Neural cell (in vitro differentiated cells): ENCODE results near the gene APOM. TPM values are rescaled to one million over a fixed set of nuclear protein-coding genes. Genes with fewer than 3 reads are reported as not detected.

Source experiments
- H2AFZ ChIP-seq: fragments of 200-600, 300-800 bp; sonication (generic), shearing (Covaris generic); 2 replicates; pipeline ENCODE4 v1.6.0; 2014; ENCODE audit warnings: low read depth, mild to moderate bottlenecking, antibody characterized with exemption, low read length, moderate library complexity
- H3F3A ChIP-seq: fragments of 200-600 bp; shearing (Covaris generic); 2 replicates; pipeline ENCODE4 v1.6.1; 2016; ENCODE audit warnings: mild to moderate bottlenecking, moderate library complexity, mixed read lengths, antibody characterized with exemption, low read length; ENCODE audit not compliant: insufficient read depth, poor library complexity, severe bottlenecking
- H3K27ac ChIP-seq: fragments of 200-600, 300-800 bp; sonication (generic), shearing (Covaris generic); 2 replicates; pipeline ENCODE4 v1.5.1; 2014; ENCODE audit warnings: mild to moderate bottlenecking, low read length, moderate library complexity
- H3K27me3 ChIP-seq: fragments of 300-800, 200-600 bp; sonication (generic), shearing (Covaris generic); 2 replicates; pipeline ENCODE4 v1.6.0; 2014; ENCODE audit warnings: mild to moderate bottlenecking, low read depth, low read length, moderate library complexity; ENCODE audit not compliant: insufficient read depth
- H3K36me3 ChIP-seq: fragments of 300-800, 200-600 bp; sonication (generic), shearing (Covaris generic); 2 replicates; pipeline ENCODE4 v1.5.1; 2014; ENCODE audit warnings: mild to moderate bottlenecking, antibody characterized with exemption, low read length, moderate library complexity; ENCODE audit not compliant: insufficient read depth
- H3K4me2 ChIP-seq: fragments of 300-800, 200-600 bp; sonication (generic), shearing (Covaris generic); 2 replicates; pipeline ENCODE4 v1.6.0; 2014; ENCODE audit warnings: mild to moderate bottlenecking, low read length
- H3K4me3 ChIP-seq: fragments of 300-800, 200-600 bp; sonication (generic), shearing (Covaris generic); 2 replicates; pipeline ENCODE4 v1.5.1; 2014; ENCODE audit warnings: mild to moderate bottlenecking, low read length, moderate library complexity
- H3K79me2 ChIP-seq: fragments of 200-600 bp; shearing (Covaris generic); replicated peaks from 2 replicates; pipeline ENCODE4 v1.6.0; 2014; ENCODE audit warnings: mild to moderate bottlenecking, low read length, moderate library complexity; ENCODE audit not compliant: insufficient read depth
- H3K9ac ChIP-seq: fragments of 300-800, 200-600 bp; sonication (generic), shearing (Covaris generic); 2 replicates; pipeline ENCODE4 v1.6.1; 2016; ENCODE audit warnings: mild to moderate bottlenecking, low read length, mixed read lengths
- H3K9me2 ChIP-seq: fragments of 200-600 bp; shearing (Covaris generic); 2 replicates; pipeline ENCODE4 v1.6.1; 2016; ENCODE audit warnings: mild to moderate bottlenecking, low read length, mixed read lengths; ENCODE audit not compliant: insufficient read depth
- H3K9me3 ChIP-seq: fragments of 200-600, 300-800 bp; sonication (generic), shearing (Covaris generic); 2 replicates; pipeline ENCODE4 v1.6.1; 2016; ENCODE audit warnings: mild to moderate bottlenecking, mixed run types, low read length, moderate library complexity, mixed read lengths
- H4K20me1 ChIP-seq: fragments of 200-600 bp; shearing (Covaris generic); 2 replicates; pipeline ENCODE4 v1.6.1; 2016; ENCODE audit warnings: mild to moderate bottlenecking, mixed run types; ENCODE audit not compliant: insufficient read depth
- CTCF ChIP-seq: fragments of 450-650 bp; IDR thresholded peaks from 2 replicates; pipeline ENCODE4 v1.5.1; 2014; ENCODE audit warnings: antibody characterized with exemption, mild to moderate bottlenecking, moderate library complexity; ENCODE audit not compliant: poor library complexity, severe bottlenecking
- EP300 ChIP-seq: fragments of 450-650 bp; conservative IDR thresholded peaks from 2 replicates; pipeline ENCODE4 v1.6.1; 2014; ENCODE audit warnings: antibody characterized with exemption, mild to moderate bottlenecking, moderate library complexity; ENCODE audit not compliant: poor library complexity, severe bottlenecking
- EZH2 ChIP-seq: fragments of 200-600, 300-800 bp; shearing (Covaris generic), sonication (generic); IDR thresholded peaks from 2 replicates; pipeline ENCODE4 v1.6.1; 2014; ENCODE audit warnings: antibody characterized with exemption, low read length, borderline replicate concordance, mild to moderate bottlenecking; ENCODE audit not compliant: insufficient read depth, poor library complexity, severe bottlenecking
- MXI1 ChIP-seq: fragments of 450-650 bp; conservative IDR thresholded peaks from 2 replicates; pipeline ENCODE4 v1.6.1; 2014; ENCODE audit warnings: antibody characterized with exemption, mild to moderate bottlenecking; ENCODE audit not compliant: poor library complexity, severe bottlenecking
- POLR2AphosphoS5 ChIP-seq: IDR thresholded peaks from 2 replicates; pipeline ENCODE4 v1.6.1; 2012
- RAD21 ChIP-seq: fragments of 450-650 bp; conservative IDR thresholded peaks from 2 replicates; pipeline ENCODE4 v1.6.1; 2014; ENCODE audit warnings: antibody characterized with exemption, mild to moderate bottlenecking, moderate library complexity
- REST ChIP-seq: IDR thresholded peaks from 2 replicates; pipeline ENCODE4 v1.6.1; 2012; ENCODE audit warnings: borderline replicate concordance
- SMC3 ChIP-seq: fragments of 450-650 bp; conservative IDR thresholded peaks from 2 replicates; pipeline ENCODE4 v1.6.1; 2014; ENCODE audit warnings: antibody characterized with exemption, mild to moderate bottlenecking, moderate library complexity; ENCODE audit not compliant: poor library complexity
- TAF1 ChIP-seq: IDR thresholded peaks from 2 replicates; pipeline ENCODE4 v1.6.1; 2012; ENCODE audit warnings: low read depth
- polyA plus RNA-seq: library from polyadenylated mRNA; depleted of rRNA; stranded (reverse); fragments of >200 nt; gene quantifications from 2 replicates; pipeline ENCODE4 v1.2.3, GENCODE V29; 2014

Gene APOM
- polyA plus RNA-seq, 1 donor from 2014 or later = 4.4 TPM

GRCh38 chr6:31631681-31632278 lies 23.9 kb upstream of the APOM start:
- no peaks in the 10 kb centered on the region for H3K27me3 ChIP-seq
- H3K9me3 ChIP-seq = no peaks in the 10 kb centered on the region
- TF ChIP-seq EZH2 (no peak), SMC3 (no peak), RAD21 (no peak), EP300 (no peak), MXI1 (no peak), CTCF (no peak), REST (no peak), POLR2AphosphoS5 (no peak), TAF1 (no peak)
- H3K4me3 ChIP-seq = no peak overlapping the region
- no peak overlapping the region for H3K27ac ChIP-seq
- H3K4me2 ChIP-seq = no peak overlapping the region
- H3K79me2 ChIP-seq = peaks cover 5% of the 10 kb centered on the region
- H2AFZ ChIP-seq = no peak overlapping the region
- no peaks in the 10 kb centered on the region for H3K36me3 ChIP-seq
- no peaks in the 10 kb centered on the region for H4K20me1 ChIP-seq
- no peaks in the 10 kb centered on the region for H3K9me2 ChIP-seq
- H3F3A ChIP-seq = no peaks in the 10 kb centered on the region
- no peak overlapping the region for H3K9ac ChIP-seq

GRCh38 chr6:31632279-31632946 lies 23.3 kb upstream of the APOM start:
- H3K4me2 ChIP-seq = no peak overlapping the region
- no peaks in the 10 kb centered on the region for H3K9me2 ChIP-seq
- H3K79me2 ChIP-seq = peaks cover 3% of the 10 kb centered on the region
- H3F3A ChIP-seq = no peaks in the 10 kb centered on the region
- TF ChIP-seq SMC3 (no peak), CTCF (no peak), RAD21 (no peak), EZH2 (no peak), REST (no peak), EP300 (no peak), POLR2AphosphoS5 (no peak), TAF1 (no peak)
- no peaks in the 10 kb centered on the region for H3K9me3 ChIP-seq
- H3K9ac ChIP-seq = no peak overlapping the region
- H3K27ac ChIP-seq = no peak overlapping the region
- H3K36me3 ChIP-seq = no peaks in the 10 kb centered on the region
- H3K27me3 ChIP-seq = no peaks in the 10 kb centered on the region
- H2AFZ ChIP-seq = no peak overlapping the region
- H3K4me3 ChIP-seq = no peak overlapping the region
- H4K20me1 ChIP-seq = no peaks in the 10 kb centered on the region
